ENCODE results near the gene CDC25A. TPM values are rescaled to one million over a fixed set of nuclear protein-coding genes. Genes with fewer than 3 reads are reported as not detected.
A peak's percentile ranks its signal among the peaks of the same experiment; 100 is the strongest.

The CDC25A gene
- total and polyA plus RNA-seq, 2 of the 13 experiments (the other 11 are each of a cell fraction or from before 2014, with no cell fraction given): 7.9 to 45.4 TPM

DNA sequence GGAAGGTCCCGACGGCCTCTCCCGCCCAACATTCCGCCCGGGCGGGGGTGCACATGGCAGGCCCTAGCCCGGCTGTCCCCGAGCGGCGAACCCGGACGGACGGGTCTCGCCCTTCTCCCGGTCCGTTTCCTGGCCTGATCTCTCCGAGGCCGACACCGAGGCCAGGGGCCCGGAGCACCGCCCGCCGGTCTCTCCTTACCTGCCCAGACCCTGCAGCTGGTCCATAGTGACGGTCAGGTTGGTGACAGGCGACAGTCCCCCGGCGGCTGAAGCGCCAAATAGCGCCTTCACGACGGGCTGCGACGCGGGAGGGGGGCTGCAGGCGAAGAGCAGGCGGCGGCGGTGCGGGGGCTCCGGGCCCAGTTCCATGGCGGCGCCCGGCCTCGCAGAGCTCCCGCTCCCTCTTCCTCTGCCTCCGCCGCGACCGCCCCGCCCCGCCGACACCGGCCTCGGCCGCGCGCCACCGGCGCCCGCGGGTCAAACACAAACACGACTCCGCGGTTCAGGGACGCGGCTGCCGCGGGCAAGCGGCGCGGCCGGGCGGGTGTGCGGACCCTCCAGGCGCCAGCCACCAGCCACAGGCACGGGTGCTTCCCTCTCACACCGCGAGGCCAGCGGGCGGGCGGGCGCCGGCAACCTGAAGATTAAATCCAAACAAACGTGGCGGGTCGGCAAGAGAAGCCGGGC lies 495 bp downstream of the CDC25A start (continued):
- no peak for TF ChIP-seq SOX13 (IDR thresholded peaks at IDR 0.05)
- TF ChIP-seq SOX13 (CRISPR knock-in tag; conservative IDR thresholded peaks at IDR 0.05 in 1 of 2, IDR thresholded peaks at IDR 0.05 in 1 of 2): no peak
- no peak for TF ChIP-seq HNRNPLL (IDR thresholded peaks at IDR 0.05; ENCODE audit: low read depth, low read length, poor library complexity, severe bottlenecking)
- no peak for TF ChIP-seq KLF13 (CRISPR knock-in tag; IDR thresholded peaks at IDR 0.05)
- no peak for TF ChIP-seq IRX3 (CRISPR knock-in tag; IDR thresholded peaks at IDR 0.05; ENCODE audit: borderline replicate concordance, low read depth)
- TF ChIP-seq GABPB1 (CRISPR knock-in tag; IDR thresholded peaks at IDR 0.05): peak; percentile 43; the same call in 1 of the 2 replicates
- TF ChIP-seq, protein P1, sequence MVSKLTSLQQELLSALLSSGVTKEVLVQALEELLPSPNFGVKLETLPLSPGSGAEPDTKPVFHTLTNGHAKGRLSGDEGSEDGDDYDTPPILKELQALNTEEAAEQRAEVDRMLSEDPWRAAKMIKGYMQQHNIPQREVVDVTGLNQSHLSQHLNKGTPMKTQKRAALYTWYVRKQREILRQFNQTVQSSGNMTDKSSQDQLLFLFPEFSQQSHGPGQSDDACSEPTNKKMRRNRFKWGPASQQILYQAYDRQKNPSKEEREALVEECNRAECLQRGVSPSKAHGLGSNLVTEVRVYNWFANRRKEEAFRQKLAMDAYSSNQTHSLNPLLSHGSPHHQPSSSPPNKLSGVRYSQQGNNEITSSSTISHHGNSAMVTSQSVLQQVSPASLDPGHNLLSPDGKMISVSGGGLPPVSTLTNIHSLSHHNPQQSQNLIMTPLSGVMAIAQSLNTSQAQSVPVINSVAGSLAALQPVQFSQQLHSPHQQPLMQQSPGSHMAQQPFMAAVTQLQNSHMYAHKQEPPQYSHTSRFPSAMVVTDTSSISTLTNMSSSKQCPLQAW (CRISPR knock-in tag; IDR thresholded peaks at IDR 0.05): no peak
- TF ChIP-seq, protein P2, sequence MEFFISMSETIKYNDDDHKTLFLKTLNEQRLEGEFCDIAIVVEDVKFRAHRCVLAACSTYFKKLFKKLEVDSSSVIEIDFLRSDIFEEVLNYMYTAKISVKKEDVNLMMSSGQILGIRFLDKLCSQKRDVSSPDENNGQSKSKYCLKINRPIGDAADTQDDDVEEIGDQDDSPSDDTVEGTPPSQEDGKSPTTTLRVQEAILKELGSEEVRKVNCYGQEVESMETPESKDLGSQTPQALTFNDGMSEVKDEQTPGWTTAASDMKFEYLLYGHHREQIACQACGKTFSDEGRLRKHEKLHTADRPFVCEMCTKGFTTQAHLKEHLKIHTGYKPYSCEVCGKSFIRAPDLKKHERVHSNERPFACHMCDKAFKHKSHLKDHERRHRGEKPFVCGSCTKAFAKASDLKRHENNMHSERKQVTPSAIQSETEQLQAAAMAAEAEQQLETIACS (CRISPR knock-in tag; IDR thresholded peaks at IDR 0.05): peak; percentile 15; the same call in 1 of the 2 replicates
- TF ChIP-seq ZZZ3 (CRISPR knock-in tag; IDR thresholded peaks at IDR 0.05; ENCODE audit: borderline replicate concordance): no peak
- 0 out of 2 replicates have a peak, but pooled peaks have one; percentile 49 for TF ChIP-seq ELF4 (CRISPR knock-in tag; IDR thresholded peaks at IDR 0.05; ENCODE audit: borderline replicate concordance)
- TF ChIP-seq, protein P3, sequence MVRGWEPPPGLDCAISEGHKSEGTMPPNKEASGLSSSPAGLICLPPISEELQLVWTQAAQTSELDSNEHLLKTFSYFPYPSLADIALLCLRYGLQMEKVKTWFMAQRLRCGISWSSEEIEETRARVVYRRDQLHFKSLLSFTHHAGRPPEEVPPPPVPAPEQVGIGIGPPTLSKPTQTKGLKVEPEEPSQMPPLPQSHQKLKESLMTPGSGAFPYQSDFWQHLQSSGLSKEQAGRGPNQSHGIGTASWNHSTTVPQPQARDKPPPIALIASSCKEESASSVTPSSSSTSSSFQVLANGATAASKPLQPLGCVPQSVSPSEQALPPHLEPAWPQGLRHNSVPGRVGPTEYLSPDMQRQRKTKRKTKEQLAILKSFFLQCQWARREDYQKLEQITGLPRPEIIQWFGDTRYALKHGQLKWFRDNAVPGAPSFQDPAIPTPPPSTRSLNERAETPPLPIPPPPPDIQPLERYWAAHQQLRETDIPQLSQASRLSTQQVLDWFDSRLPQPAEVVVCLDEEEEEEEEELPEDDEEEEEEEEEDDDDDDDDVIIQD (CRISPR knock-in tag; IDR thresholded peaks at IDR 0.05; ENCODE audit: low read depth): no peak
- no peak for TF ChIP-seq ZNF567 (CRISPR knock-in tag; IDR thresholded peaks at IDR 0.05; ENCODE audit: borderline replicate concordance)
- 0 out of 2 replicates have a peak, but pooled peaks have one; percentile 22 for TF ChIP-seq GPN1 (CRISPR knock-in tag; IDR thresholded peaks at IDR 0.05; ENCODE audit: borderline replicate concordance)
- TF ChIP-seq, protein P4, sequence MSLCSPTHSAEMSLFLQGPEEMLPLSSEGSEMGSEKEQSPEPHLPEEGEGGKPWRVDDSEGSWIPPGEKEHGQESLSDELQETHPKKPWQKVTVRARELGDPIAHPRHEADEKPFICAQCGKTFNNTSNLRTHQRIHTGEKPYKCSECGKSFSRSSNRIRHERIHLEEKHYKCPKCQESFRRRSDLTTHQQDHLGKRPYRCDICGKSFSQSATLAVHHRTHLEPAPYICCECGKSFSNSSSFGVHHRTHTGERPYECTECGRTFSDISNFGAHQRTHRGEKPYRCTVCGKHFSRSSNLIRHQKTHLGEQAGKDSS (CRISPR knock-in tag; IDR thresholded peaks at IDR 0.05; ENCODE audit: borderline replicate concordance, low read depth): 0 out of 2 replicates have a peak, but pooled peaks have one; percentile 33
- TF ChIP-seq, protein P5, sequence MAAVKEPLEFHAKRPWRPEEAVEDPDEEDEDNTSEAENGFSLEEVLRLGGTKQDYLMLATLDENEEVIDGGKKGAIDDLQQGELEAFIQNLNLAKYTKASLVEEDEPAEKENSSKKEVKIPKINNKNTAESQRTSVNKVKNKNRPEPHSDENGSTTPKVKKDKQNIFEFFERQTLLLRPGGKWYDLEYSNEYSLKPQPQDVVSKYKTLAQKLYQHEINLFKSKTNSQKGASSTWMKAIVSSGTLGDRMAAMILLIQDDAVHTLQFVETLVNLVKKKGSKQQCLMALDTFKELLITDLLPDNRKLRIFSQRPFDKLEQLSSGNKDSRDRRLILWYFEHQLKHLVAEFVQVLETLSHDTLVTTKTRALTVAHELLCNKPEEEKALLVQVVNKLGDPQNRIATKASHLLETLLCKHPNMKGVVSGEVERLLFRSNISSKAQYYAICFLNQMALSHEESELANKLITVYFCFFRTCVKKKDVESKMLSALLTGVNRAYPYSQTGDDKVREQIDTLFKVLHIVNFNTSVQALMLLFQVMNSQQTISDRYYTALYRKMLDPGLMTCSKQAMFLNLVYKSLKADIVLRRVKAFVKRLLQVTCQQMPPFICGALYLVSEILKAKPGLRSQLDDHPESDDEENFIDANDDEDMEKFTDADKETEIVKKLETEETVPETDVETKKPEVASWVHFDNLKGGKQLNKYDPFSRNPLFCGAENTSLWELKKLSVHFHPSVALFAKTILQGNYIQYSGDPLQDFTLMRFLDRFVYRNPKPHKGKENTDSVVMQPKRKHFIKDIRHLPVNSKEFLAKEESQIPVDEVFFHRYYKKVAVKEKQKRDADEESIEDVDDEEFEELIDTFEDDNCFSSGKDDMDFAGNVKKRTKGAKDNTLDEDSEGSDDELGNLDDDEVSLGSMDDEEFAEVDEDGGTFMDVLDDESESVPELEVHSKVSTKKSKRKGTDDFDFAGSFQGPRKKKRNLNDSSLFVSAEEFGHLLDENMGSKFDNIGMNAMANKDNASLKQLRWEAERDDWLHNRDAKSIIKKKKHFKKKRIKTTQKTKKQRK (IDR thresholded peaks at IDR 0.05; ENCODE audit: low read length): no peak
- TF ChIP-seq, protein P6, sequence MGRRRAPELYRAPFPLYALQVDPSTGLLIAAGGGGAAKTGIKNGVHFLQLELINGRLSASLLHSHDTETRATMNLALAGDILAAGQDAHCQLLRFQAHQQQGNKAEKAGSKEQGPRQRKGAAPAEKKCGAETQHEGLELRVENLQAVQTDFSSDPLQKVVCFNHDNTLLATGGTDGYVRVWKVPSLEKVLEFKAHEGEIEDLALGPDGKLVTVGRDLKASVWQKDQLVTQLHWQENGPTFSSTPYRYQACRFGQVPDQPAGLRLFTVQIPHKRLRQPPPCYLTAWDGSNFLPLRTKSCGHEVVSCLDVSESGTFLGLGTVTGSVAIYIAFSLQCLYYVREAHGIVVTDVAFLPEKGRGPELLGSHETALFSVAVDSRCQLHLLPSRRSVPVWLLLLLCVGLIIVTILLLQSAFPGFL (CRISPR knock-in tag; IDR thresholded peaks at IDR 0.05): no peak
- TF ChIP-seq RAD21 (CRISPR knock-in tag; IDR thresholded peaks at IDR 0.05): peak; percentile 48; the same call in 1 of the 2 replicates
